H9 (cell line): ENCODE measurements around the gene DSCAM. TPM values are rescaled to one million over a fixed set of nuclear protein-coding genes. Genes with fewer than 3 reads are reported as not detected.

Source experiments
- DNase-seq: peaks from one replicate; pipeline ENCODE4 v3.0.0-alpha.2; 2017
- H2AFZ ChIP-seq: one replicate; pipeline ENCODE4 v1.6.1; 2013; ENCODE audit warnings: mild to moderate bottlenecking, low read length, control low read depth, moderate library complexity
- H2AK5ac ChIP-seq: 2 replicates; pipeline ENCODE4 v1.6.1; 2013; ENCODE audit warnings: low read length, control low read depth, mixed read lengths; ENCODE audit not compliant: insufficient read length
- H2BK120ac ChIP-seq: one replicate; pipeline ENCODE4 v1.6.1; 2013; ENCODE audit warnings: low read depth, mild to moderate bottlenecking, low read length, control low read depth, inconsistent platforms; ENCODE audit not compliant: poor library complexity, severe bottlenecking
- H2BK12ac ChIP-seq: 2 replicates; pipeline ENCODE4 v1.6.1; 2013; ENCODE audit warnings: low read length, control low read depth, mixed read lengths, low read depth; ENCODE audit not compliant: insufficient read length
- H2BK15ac ChIP-seq: 2 replicates; pipeline ENCODE4 v1.6.1; 2013; ENCODE audit warnings: low read depth, low read length, control low read depth
- H2BK20ac ChIP-seq: one replicate; pipeline ENCODE4 v1.6.1; 2013; ENCODE audit warnings: low read depth, mild to moderate bottlenecking, low read length, control low read depth, inconsistent platforms; ENCODE audit not compliant: poor library complexity, severe bottlenecking
- H2BK5ac ChIP-seq: 2 replicates; pipeline ENCODE4 v1.6.1; 2013; ENCODE audit warnings: low read length, control low read depth, mixed read lengths; ENCODE audit not compliant: insufficient read length
- H3K14ac ChIP-seq: 2 replicates; pipeline ENCODE4 v1.6.1; 2013; ENCODE audit warnings: low read length, control low read depth; ENCODE audit not compliant: insufficient read depth
- H3K18ac ChIP-seq: 2 replicates; pipeline ENCODE4 v1.6.1; 2013; ENCODE audit warnings: low read depth, mild to moderate bottlenecking, mixed read lengths, low read length, control low read depth; ENCODE audit not compliant: insufficient read length
- H3K23ac ChIP-seq: 2 replicates; pipeline ENCODE4 v1.6.1; 2013; ENCODE audit warnings: low read length, control low read depth, mixed read lengths, low read depth; ENCODE audit not compliant: insufficient read length
- H3K23me2 ChIP-seq: 2 replicates; pipeline ENCODE4 v1.6.1; 2013; ENCODE audit warnings: low read depth, mild to moderate bottlenecking, mixed read lengths, low read length, control low read depth; ENCODE audit not compliant: insufficient read length, poor library complexity, severe bottlenecking
- H3K27ac ChIP-seq: 2 replicates; pipeline ENCODE4 v1.5.1; 2013; ENCODE audit warnings: low read length, control low read depth, mixed read lengths, low read depth; ENCODE audit not compliant: insufficient read length
- H3K27me3 ChIP-seq: 2 replicates; pipeline ENCODE4 v1.6.1; 2013; ENCODE audit warnings: low read length, control low read depth, inconsistent platforms; ENCODE audit not compliant: insufficient read depth
- H3K4ac ChIP-seq: 2 replicates; pipeline ENCODE4 v1.6.1; 2013; ENCODE audit warnings: low read depth, mild to moderate bottlenecking, control low read depth, inconsistent platforms, low read length, moderate library complexity
- H3K4me1 ChIP-seq: 2 replicates; pipeline ENCODE4 v1.6.1; 2013; ENCODE audit warnings: low read length, control low read depth, inconsistent platforms; ENCODE audit not compliant: insufficient read depth
- H3K4me2 ChIP-seq: 2 replicates; pipeline ENCODE4 v1.6.1; 2013; ENCODE audit warnings: low read length, control low read depth, mixed read lengths; ENCODE audit not compliant: insufficient read length, insufficient read depth
- H3K56ac ChIP-seq: 2 replicates; pipeline ENCODE4 v1.6.1; 2013; ENCODE audit warnings: low read depth, mild to moderate bottlenecking, mixed read lengths, low read length, control low read depth; ENCODE audit not compliant: insufficient read length
- H3K79me1 ChIP-seq: 2 replicates; pipeline ENCODE4 v1.6.1; 2013; ENCODE audit warnings: low read depth, mild to moderate bottlenecking, moderate library complexity, low read length, control low read depth, inconsistent platforms; ENCODE audit not compliant: insufficient read depth, poor library complexity, severe bottlenecking
- H3K79me2 ChIP-seq: 2 replicates; pipeline ENCODE4 v1.6.1; 2013; ENCODE audit warnings: low read length, control low read depth, inconsistent platforms; ENCODE audit not compliant: insufficient read depth
- H3K9ac ChIP-seq: 2 replicates; pipeline ENCODE4 v1.6.1; 2013; ENCODE audit warnings: low read length, control low read depth, mixed read lengths; ENCODE audit not compliant: insufficient read length; ENCODE audit errors: extremely low read depth
- H3K9me3 ChIP-seq: one replicate; pipeline ENCODE4 v1.6.1; 2013; ENCODE audit warnings: low read depth, low read length, inconsistent platforms; ENCODE audit not compliant: control insufficient read depth
- H3T11ph ChIP-seq: one replicate; pipeline ENCODE4 v1.6.1; 2013; ENCODE audit warnings: mild to moderate bottlenecking, low read length, control low read depth, inconsistent platforms
- H4K20me1 ChIP-seq: one replicate; pipeline ENCODE4 v1.6.1; 2013; ENCODE audit not compliant: control insufficient read depth, insufficient read length, insufficient read depth
- H4K5ac ChIP-seq: 2 replicates; pipeline ENCODE4 v1.6.1; 2013; ENCODE audit warnings: low read depth, mild to moderate bottlenecking, mixed read lengths, low read length, control low read depth; ENCODE audit not compliant: insufficient read length
- H4K8ac ChIP-seq: replicated peaks from 2 replicates; pipeline ENCODE4 v1.6.1; 2013; ENCODE audit warnings: low read length, control low read depth, mixed read lengths, low read depth; ENCODE audit not compliant: insufficient read length
- H4K91ac ChIP-seq: 2 replicates; pipeline ENCODE4 v1.6.1; 2013; ENCODE audit warnings: low read depth, mild to moderate bottlenecking, moderate library complexity, mixed read lengths, low read length, control low read depth; ENCODE audit not compliant: insufficient read length
- H3K27ac Mint-ChIP-seq, 3 experiments: 2 replicates in 2 of 3; 3 replicates in 1 of 3; pipeline ENCODE4 v1.8.0; 2020 to 2021; ENCODE audit warnings: mixed read lengths in 3 of 3, mild to moderate bottlenecking in 1 of 3, moderate library complexity in 1 of 3
- H3K27me3 Mint-ChIP-seq: 2 replicates; pipeline ENCODE4 v1.8.0; 2021; ENCODE audit warnings: low read depth, mild to moderate bottlenecking, moderate library complexity, mixed read lengths
- H3K36me3 Mint-ChIP-seq, 3 experiments: 2 replicates in 2 of 3; 3 replicates in 1 of 3; pipeline ENCODE4 v1.8.0; 2020 to 2021; ENCODE audit warnings: low read depth in 3 of 3, mixed read lengths in 3 of 3; ENCODE audit not compliant: insufficient read depth in 1 of 3
- H3K4me1 Mint-ChIP-seq, 2 experiments: 2 replicates each; pipeline ENCODE4 v1.8.0; 2020; ENCODE audit warnings: mixed read lengths in 2 of 2
- H3K4me3 Mint-ChIP-seq, 2 experiments: 2 replicates in 1 of 2; 3 replicates in 1 of 2; pipeline ENCODE4 v1.8.0; 2020 to 2021; ENCODE audit warnings: mild to moderate bottlenecking in 2 of 2, mixed read lengths in 2 of 2, moderate library complexity in 1 of 2
- H3K9me3 Mint-ChIP-seq, 2 experiments: 2 replicates in 1 of 2; 3 replicates in 1 of 2; pipeline ENCODE4 v1.8.0; 2020; ENCODE audit warnings: mild to moderate bottlenecking in 2 of 2, mixed read lengths in 2 of 2, moderate library complexity in 1 of 2
- CTCF ChIP-seq: fragments of 200-600 bp; sonication (generic); conservative IDR thresholded peaks from 3 replicates; pipeline ENCODE4 v1.8.0; 2021; ENCODE audit warnings: antibody characterized with exemption, mild to moderate bottlenecking
- WGBS: extraction: QIAGEN DNeasy Blood & Tissue Kit; methylation state at CpG from one replicate; pipeline ENCODE4 v1.1.7; 2013; ENCODE audit warnings: missing lambda C conversion rate, low lambda C conversion rate, mixed read lengths; ENCODE audit not compliant: insufficient read length; ENCODE audit errors: extremely low coverage; 5-methylcytosine and 5-hydroxymethylcytosine counted together
- total RNA-seq: library from RNA; stranded (reverse); gene quantifications from 2 replicates; pipeline ENCODE4 v1.2.1, GENCODE V29; 2021

The DSCAM gene
- total RNA-seq, 1 experiment from 2014 or later = 0.17 TPM

GRCh38 chr21:40556442-40556968 is 290.5 kb downstream of the DSCAM start:
- no peak overlapping the region for H2AFZ ChIP-seq
- no peaks in the 10 kb centered on the region for H3K36me3 Mint-ChIP-seq
- no peaks in the 10 kb centered on the region for H4K20me1 ChIP-seq
- no peak overlapping the region for H3K18ac ChIP-seq
- H4K91ac ChIP-seq = no peak overlapping the region
- no peak overlapping the region for H3K56ac ChIP-seq
- H2AK5ac ChIP-seq = no peak overlapping the region
- H3K27me3 ChIP-seq = no peaks in the 10 kb centered on the region
- no peak overlapping the region for H3K4me2 ChIP-seq
- H2BK120ac ChIP-seq = no peak overlapping the region
- no peak overlapping the region for H3T11ph ChIP-seq
- H3K27me3 Mint-ChIP-seq = no peaks in the 10 kb centered on the region
- H3K4me3 Mint-ChIP-seq = no peak overlapping the region
- WGBS = no CpG with 5 or more reads among the region's 1 CpG
- H4K5ac ChIP-seq = no peak overlapping the region
- H3K79me1 ChIP-seq = no peaks in the 10 kb centered on the region
- H3K23ac ChIP-seq = no peak overlapping the region
- H3K79me2 ChIP-seq = no peaks in the 10 kb centered on the region
- H2BK5ac ChIP-seq = no peak overlapping the region
- H2BK15ac ChIP-seq = no peak overlapping the region
- no peak overlapping the region for H4K8ac ChIP-seq
- H3K4me1 ChIP-seq = no peaks in the 10 kb centered on the region
- no peak for DNase-seq
- peaks cover 2 to 3% of the 10 kb centered on the region in 2 experiments; a peak in 1 of 4 replicates for H3K4me1 Mint-ChIP-seq
- H2BK20ac ChIP-seq = no peak overlapping the region
- H2BK12ac ChIP-seq = no peak overlapping the region
- no peak overlapping the region for H3K14ac ChIP-seq
- no peak overlapping the region for H3K27ac Mint-ChIP-seq
- no peak overlapping the region for H3K27ac ChIP-seq
- H3K23me2 ChIP-seq = no peaks in the 10 kb centered on the region
- H3K4ac ChIP-seq = no peak overlapping the region
- no peak overlapping the region for H3K9ac ChIP-seq
- H3K9me3 Mint-ChIP-seq = no peaks in the 10 kb centered on the region; a peak in 1 of 5 replicates
- no peaks in the 10 kb centered on the region for H3K9me3 ChIP-seq
- TF ChIP-seq CTCF = no peak
